ENCODE measurements around the gene ZNF580. TPM values are rescaled to one million over a fixed set of nuclear protein-coding genes. Genes with fewer than 3 reads are reported as not detected.

The ZNF580 gene
- total RNA-seq, 1 donor from 2014 or later = 2.8 TPM

DNA sequence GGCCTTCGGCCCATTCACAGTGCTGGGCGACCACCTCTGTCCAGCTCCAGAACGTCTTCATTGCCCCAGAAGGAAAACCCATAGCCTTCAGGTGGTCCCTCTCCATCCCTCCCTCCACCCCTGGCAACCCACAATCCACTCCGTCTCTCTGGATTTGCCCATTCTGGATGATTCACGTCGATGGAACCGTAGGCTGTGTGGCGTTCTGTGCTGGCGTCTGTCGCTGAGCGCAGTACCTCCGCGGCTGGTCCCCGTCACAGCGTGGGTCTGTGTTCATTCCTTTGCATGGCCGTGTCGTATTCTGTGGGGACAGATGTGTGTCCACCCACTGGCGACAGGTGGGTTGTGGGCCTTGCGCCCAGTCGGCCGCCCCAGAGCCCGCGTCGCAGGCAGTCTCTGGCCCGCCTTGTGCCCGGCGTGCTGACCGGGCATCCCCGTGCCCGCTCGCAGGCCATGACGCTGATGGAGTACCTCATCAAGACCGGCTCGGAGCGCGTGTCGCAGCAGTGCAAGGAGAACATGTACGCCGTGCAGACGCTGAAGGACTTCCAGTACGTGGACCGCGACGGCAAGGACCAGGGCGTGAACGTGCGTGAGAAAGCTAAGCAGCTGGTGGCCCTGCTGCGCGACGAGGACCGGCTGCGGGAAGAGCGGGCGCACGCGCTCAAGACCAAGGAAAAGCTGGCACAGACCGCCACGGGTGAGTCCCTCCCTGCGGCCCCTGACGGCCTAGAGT, 44.3 kb downstream of the ZNF580 start:
- Mint-ChIP-seq H3K4me1 (no peaks in the 10 kb centered on the region), H3K27ac (no peak overlapping the region), H3K36me3 (peaks cover 2% of the 10 kb centered on the region), H3K4me3 (no peak overlapping the region), H3K9me3 (no peaks in the 10 kb centered on the region), H3K27me3 (ENCODE audit: insufficient read depth, low read depth) (no peaks in the 10 kb centered on the region)
- no peaks in the 10 kb centered on the region for H3K27me3 ChIP-seq
- TF ChIP-seq CTCF (IDR thresholded peaks at IDR 0.05) (no peak), EZH2phosphoT487 (IDR thresholded peaks at IDR 0.05) (no peak), EZH2 (IDR thresholded peaks at IDR 0.05) (no peak)
- H3K79me2 ChIP-seq (ENCODE audit: low read depth) = peaks cover 13% of the 10 kb centered on the region
- H3K4me1 ChIP-seq = no peaks in the 10 kb centered on the region
- no peak overlapping the region for H2AFZ ChIP-seq (replicated peaks)
- no peaks in the 10 kb centered on the region for H3K9me3 ChIP-seq (ENCODE audit: low read depth)
- H4K20me1 ChIP-seq (ENCODE audit: low read depth) = peaks cover 15% of the 10 kb centered on the region
- no peak overlapping the region for H3K4me3 ChIP-seq
- H3K4me2 ChIP-seq = no peak overlapping the region
- no peak for DNase-seq (ENCODE audit: low spot score)
- no peak overlapping the region for H3K27ac ChIP-seq
- no peak overlapping the region for H3K9ac ChIP-seq
- no peaks in the 10 kb centered on the region for H3F3A ChIP-seq (ENCODE audit: low read depth)
- no peaks in the 10 kb centered on the region for H3K36me3 ChIP-seq

DNA sequence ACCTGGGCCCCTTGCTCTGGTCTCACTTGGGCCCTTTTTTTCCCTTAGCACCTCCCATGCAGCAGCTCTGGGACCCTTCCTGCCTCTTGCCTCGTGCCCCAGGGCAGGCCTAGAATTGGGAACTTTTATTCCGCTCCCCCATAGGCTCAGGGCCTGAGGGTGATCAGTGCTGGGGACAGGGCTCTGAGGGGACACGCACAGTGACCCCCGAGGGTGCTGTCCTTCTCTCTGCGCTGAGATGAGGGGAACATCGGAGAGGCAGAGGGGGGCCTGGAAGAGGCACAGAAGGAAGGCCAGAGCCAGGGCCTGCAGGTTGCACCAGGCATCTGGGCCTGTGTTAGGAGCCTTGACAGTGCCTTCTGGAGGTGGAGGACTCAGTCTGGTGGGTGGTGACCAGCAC, 45.0 kb downstream of the ZNF580 start:
- H3K9me3 ChIP-seq (ENCODE audit: low read depth) = no peaks in the 10 kb centered on the region
- Mint-ChIP-seq H3K27ac (no peak overlapping the region), H3K9me3 (no peaks in the 10 kb centered on the region), H3K4me3 (no peak overlapping the region), H3K27me3 (ENCODE audit: insufficient read depth, low read depth) (no peaks in the 10 kb centered on the region), H3K4me1 (no peaks in the 10 kb centered on the region), H3K36me3 (peaks cover 2% of the 10 kb centered on the region)
- no peaks in the 10 kb centered on the region for H3F3A ChIP-seq (ENCODE audit: low read depth)
- H3K36me3 ChIP-seq = no peaks in the 10 kb centered on the region
- H4K20me1 ChIP-seq (ENCODE audit: low read depth) = peaks cover 15% of the 10 kb centered on the region
- H3K79me2 ChIP-seq (ENCODE audit: low read depth) = peaks cover 13% of the 10 kb centered on the region
- H3K9ac ChIP-seq = no peak overlapping the region
- no peaks in the 10 kb centered on the region for H3K27me3 ChIP-seq
- DNase-seq (ENCODE audit: low spot score) = no peak
- no peak for TF ChIP-seq EZH2phosphoT487 (IDR thresholded peaks at IDR 0.05)
- TF ChIP-seq EZH2 (IDR thresholded peaks at IDR 0.05) = no peak
- H3K4me3 ChIP-seq = no peak overlapping the region
- H3K4me1 ChIP-seq = no peaks in the 10 kb centered on the region
- no peak overlapping the region for H2AFZ ChIP-seq (replicated peaks)
- H3K4me2 ChIP-seq = no peak overlapping the region
- no peak overlapping the region for H3K27ac ChIP-seq

DNA sequence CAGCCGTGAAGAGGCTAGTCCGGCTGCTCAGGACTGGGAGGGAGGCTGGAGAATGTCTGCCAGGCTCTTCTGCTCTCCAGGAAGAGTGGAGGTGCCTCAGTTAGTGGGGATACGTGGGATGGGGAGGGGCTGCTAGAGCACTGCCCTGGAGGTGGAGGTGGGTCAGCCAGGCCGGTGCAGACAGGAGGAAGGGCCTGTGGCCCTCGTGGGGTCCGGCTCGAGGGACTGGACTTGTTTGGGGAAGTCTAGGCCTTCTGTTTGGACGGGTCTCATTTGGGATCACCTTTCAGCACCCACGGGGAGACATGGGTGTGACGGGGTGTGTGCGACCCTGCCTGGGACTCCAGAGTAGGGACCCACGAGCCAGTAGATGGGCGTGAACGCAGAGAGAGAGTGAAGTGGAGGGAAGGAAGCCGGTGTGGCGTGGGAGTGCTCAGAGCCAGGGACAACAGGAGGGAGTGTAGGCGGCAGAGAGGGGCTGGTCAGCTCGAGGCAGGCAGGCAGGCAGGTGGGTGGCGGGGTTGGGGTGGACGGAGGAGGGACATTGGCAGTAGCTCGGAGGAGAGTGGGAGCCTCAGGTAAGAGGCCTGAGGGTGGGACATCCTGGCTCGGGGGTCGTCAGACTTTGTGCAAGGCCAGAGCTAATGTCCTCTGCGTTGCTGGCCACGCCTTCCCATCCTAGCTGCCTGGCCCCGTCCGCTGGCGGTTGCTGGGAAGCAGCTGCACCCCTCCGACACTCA, 45.7 kb downstream of the ZNF580 start:
- Histone ChIP-seq H3F3A (ENCODE audit: low read depth) (no peaks in the 10 kb centered on the region), H3K79me2 (ENCODE audit: low read depth) (peaks cover 13% of the 10 kb centered on the region), H3K36me3 (no peaks in the 10 kb centered on the region), H3K27ac (no peak overlapping the region), H3K9ac (no peak overlapping the region), H3K4me2 (no peak overlapping the region), H3K4me3 (no peak overlapping the region), H2AFZ (replicated peaks) (no peak overlapping the region), H3K9me3 (ENCODE audit: low read depth) (no peaks in the 10 kb centered on the region), H3K4me1 (no peaks in the 10 kb centered on the region), H3K27me3 (no peaks in the 10 kb centered on the region), H4K20me1 (ENCODE audit: low read depth) (peaks cover 15% of the 10 kb centered on the region)
- Mint-ChIP-seq H3K27me3 (ENCODE audit: insufficient read depth, low read depth) (no peaks in the 10 kb centered on the region), H3K4me1 (no peaks in the 10 kb centered on the region), H3K4me3 (no peak overlapping the region), H3K27ac (no peak overlapping the region), H3K36me3 (peaks cover 2% of the 10 kb centered on the region), H3K9me3 (no peaks in the 10 kb centered on the region)
- DNase-seq (ENCODE audit: low spot score) = no peak
- no peak for TF ChIP-seq EZH2phosphoT487 (IDR thresholded peaks at IDR 0.05)
- no peak for TF ChIP-seq EZH2 (IDR thresholded peaks at IDR 0.05)
- TF ChIP-seq CTCF (IDR thresholded peaks at IDR 0.05) = no peak

Measured in neural progenitor cell (in vitro differentiated cells).